H1 (cell line): ENCODE data around the gene CHST11. TPM values are rescaled to one million over a fixed set of nuclear protein-coding genes. Genes with fewer than 3 reads are reported as not detected.

Experiments used
- CTCF ChIA-PET: fragments of 300-600 bp; sonication (Branson Sonifier 250); formaldehyde crosslinking; loops from one replicate; lab custom pipeline; 2021; ENCODE audit not compliant: partially characterized antibody; lab: Charles Lee
- POLR2A ChIA-PET: fragments of 300-600 bp; sonication (Branson Sonifier 250); formaldehyde crosslinking; loops from one replicate; lab custom pipeline; 2021; ENCODE audit warnings: inconsistent platforms; ENCODE audit not compliant: partially characterized antibody; lab: Charles Lee
- DNase-seq, 2 experiments: peaks; one replicate each; pipeline versions ENCODE4 v3.0.0 to v3.0.0-alpha.2; 2010 to 2022; ENCODE audit warnings: low spot score in 2 of 2, low read depth in 1 of 2, mixed read lengths in 1 of 2
- FAIRE-seq: peaks from 2 replicates; lab custom pipeline; 2011; peaks lifted over from hg19 to GRCh38; lab: Jason Lieb, UNC
- H2AFZ ChIP-seq: 2 replicates; pipeline ENCODE4 v1.8.1; 2012; ENCODE audit warnings: low read length, inconsistent platforms
- H2AK5ac ChIP-seq: 2 replicates; pipeline ENCODE4 v1.6.1; 2013; ENCODE audit warnings: low read depth, low read length
- H2BK120ac ChIP-seq: replicated peaks from 2 replicates; pipeline ENCODE3; 2013; ENCODE audit warnings: low read depth, low read length, inconsistent platforms
- H2BK12ac ChIP-seq: 2 replicates; pipeline ENCODE4 v1.6.1; 2013; ENCODE audit warnings: low read depth, low read length
- H2BK15ac ChIP-seq: 2 replicates; pipeline ENCODE4 v1.6.1; 2013; ENCODE audit warnings: low read length
- H2BK20ac ChIP-seq: 2 replicates; pipeline ENCODE4 v1.6.1; 2013; ENCODE audit warnings: low read length
- H2BK5ac ChIP-seq: 2 replicates; pipeline ENCODE4 v1.6.1; 2013; ENCODE audit warnings: low read depth, low read length
- H3K14ac ChIP-seq: 2 replicates; pipeline ENCODE4 v1.6.1; 2013; ENCODE audit warnings: inconsistent platforms; ENCODE audit not compliant: insufficient read length
- H3K18ac ChIP-seq: 2 replicates; pipeline ENCODE4 v1.6.1; 2013; ENCODE audit warnings: low read length; ENCODE audit errors: extremely low read depth
- H3K23ac ChIP-seq: 2 replicates; pipeline ENCODE4 v1.6.1; 2013; ENCODE audit warnings: inconsistent platforms; ENCODE audit not compliant: insufficient read length
- H3K23me2 ChIP-seq: 2 replicates; pipeline ENCODE4 v1.6.1; 2013; ENCODE audit warnings: low read depth, low read length
- H3K27ac ChIP-seq: 2 replicates; pipeline ENCODE4 v1.6.1; 2011; ENCODE audit warnings: low read depth, low read length, inconsistent platforms
- H3K27me3 ChIP-seq, 4 experiments: replicated peaks in 1 of 4; 1 replicate in 1 of 4; 2 replicates in 3 of 4; pipeline versions ENCODE4 v1.6.1 to v1.8.1; 2011 to 2013; ENCODE audit warnings: low read length in 3 of 4, mild to moderate bottlenecking in 3 of 4, inconsistent platforms in 2 of 4, mixed read lengths in 2 of 4, moderate library complexity in 1 of 4; ENCODE audit not compliant: control insufficient read depth in 3 of 4, insufficient read depth in 3 of 4; ENCODE audit errors: extremely low read depth in 1 of 4
- H3K36me3 ChIP-seq, 4 experiments: 2 replicates each; pipeline versions ENCODE4 v1.6.1 to v1.8.1; 2011 to 2013; ENCODE audit warnings: mild to moderate bottlenecking in 4 of 4, low read length in 3 of 4, moderate library complexity in 2 of 4, control low read depth in 1 of 4, inconsistent platforms in 1 of 4; ENCODE audit not compliant: insufficient read depth in 4 of 4, control insufficient read depth in 2 of 4
- H3K4ac ChIP-seq: replicated peaks from 2 replicates; pipeline ENCODE3; 2013; ENCODE audit warnings: low read length, low read depth, mixed read lengths, inconsistent platforms; ENCODE audit not compliant: insufficient read length
- H3K4me1 ChIP-seq, 4 experiments: replicated peaks in 1 of 4; 1 replicate in 1 of 4; 2 replicates in 3 of 4; pipeline versions ENCODE4 v1.6.1 to v1.8.1; 2011 to 2013; ENCODE audit warnings: low read length in 3 of 4, inconsistent platforms in 2 of 4, mixed read lengths in 1 of 4; ENCODE audit not compliant: insufficient read depth in 4 of 4, control insufficient read depth in 3 of 4
- H3K4me2 ChIP-seq, 2 experiments: 2 replicates each; pipeline versions ENCODE4 v1.6.1 to v1.8.1; 2011 to 2013; ENCODE audit warnings: low read depth in 2 of 2, low read length in 2 of 2, control low read depth in 1 of 2, inconsistent platforms in 1 of 2, mild to moderate bottlenecking in 1 of 2; ENCODE audit not compliant: insufficient read depth in 1 of 2
- H3K4me3 ChIP-seq, 4 experiments: fragments of 200-600, 300-600 bp in 1 of 4; sonication (generic), shearing (Covaris generic), sonication (Bioruptor Twin) in 1 of 4; 2 replicates each; pipeline versions ENCODE4 v1.5.1 to v1.8.1; 2011 to 2016; ENCODE audit warnings: low read length in 4 of 4, low read depth in 3 of 4, control low read depth in 2 of 4, inconsistent platforms in 2 of 4, mild to moderate bottlenecking in 2 of 4, mixed read lengths in 1 of 4, moderate library complexity in 1 of 4; ENCODE audit not compliant: insufficient read depth in 2 of 4; ENCODE audit errors: extremely low read depth in 1 of 4
- H3K56ac ChIP-seq: replicated peaks from 2 replicates; pipeline ENCODE3; 2013; ENCODE audit warnings: low read depth, mild to moderate bottlenecking, mixed read lengths, low read length, inconsistent platforms; ENCODE audit not compliant: insufficient read length
- H3K79me1 ChIP-seq: 2 replicates; pipeline ENCODE4 v1.6.1; 2013; ENCODE audit warnings: low read depth, low read length, control low read depth
- H3K79me2 ChIP-seq, 2 experiments: 2 replicates each; pipeline versions ENCODE4 v1.6.1 to v1.8.1; 2012 to 2013; ENCODE audit warnings: low read length in 2 of 2, mild to moderate bottlenecking in 2 of 2, inconsistent platforms in 1 of 2; ENCODE audit not compliant: insufficient read depth in 2 of 2, control insufficient read depth in 1 of 2
- H3K9ac ChIP-seq, 4 experiments: replicated peaks in 1 of 4; 1 replicate in 1 of 4; 2 replicates in 3 of 4; pipeline versions ENCODE4 v1.6.1 to v1.8.1; 2011 to 2013; ENCODE audit warnings: low read depth in 3 of 4, low read length in 3 of 4, control low read depth in 2 of 4, mild to moderate bottlenecking in 2 of 4, moderate library complexity in 2 of 4, inconsistent platforms in 1 of 4; ENCODE audit errors: extremely low read depth in 1 of 4
- H3K9me3 ChIP-seq, 2 experiments: 2 replicates each; pipeline versions ENCODE4 v1.6.1 to v1.8.1; 2012 to 2013; ENCODE audit warnings: mild to moderate bottlenecking in 2 of 2, moderate library complexity in 2 of 2, control low read depth in 1 of 2, inconsistent platforms in 1 of 2, low read depth in 1 of 2, low read length in 1 of 2, mixed read lengths in 1 of 2; ENCODE audit not compliant: insufficient read depth in 2 of 2
- H4K20me1 ChIP-seq, 2 experiments: replicated peaks in 1 of 2; 2 replicates each; pipeline versions ENCODE3 to v1.8.1; 2011 to 2013; ENCODE audit warnings: inconsistent platforms in 2 of 2, low read length in 2 of 2, mild to moderate bottlenecking in 1 of 2; ENCODE audit not compliant: insufficient read depth in 2 of 2, control insufficient read depth in 1 of 2
- H4K5ac ChIP-seq: 2 replicates; pipeline ENCODE4 v1.6.1; 2013; ENCODE audit warnings: low read length, low read depth, mixed read lengths, inconsistent platforms; ENCODE audit not compliant: insufficient read length
- H4K8ac ChIP-seq: 2 replicates; pipeline ENCODE4 v1.8.0; 2013; ENCODE audit warnings: mild to moderate bottlenecking, moderate library complexity, low read length, inconsistent platforms; ENCODE audit not compliant: insufficient read depth; ENCODE audit errors: extremely low read depth
- H4K91ac ChIP-seq: replicated peaks from 2 replicates; pipeline ENCODE3; 2013; ENCODE audit warnings: low read length, mixed read lengths, inconsistent platforms; ENCODE audit not compliant: insufficient read length
- CHD1 ChIP-seq: IDR thresholded peaks from 2 replicates; pipeline ENCODE4 v1.6.1; 2012; ENCODE audit warnings: low read depth, low read length, improper control_type of control experiment
- CHD2 ChIP-seq: IDR thresholded peaks from 2 replicates; pipeline ENCODE4 v1.6.1; 2012; ENCODE audit warnings: low read length, improper control_type of control experiment
- KDM5A ChIP-seq: fragments of 200-600 bp; IDR thresholded peaks from 2 replicates; pipeline ENCODE4 v1.7.1; 2012; ENCODE audit warnings: mild to moderate bottlenecking, low read length, inconsistent platforms, mixed read lengths
- POLR2A ChIP-seq, 2 experiments: IDR thresholded peaks; 1 replicate in 1 of 2; 2 replicates in 1 of 2; pipeline ENCODE4 v1.6.1; 2011; ENCODE audit warnings: low read depth in 2 of 2, low read length in 2 of 2, mild to moderate bottlenecking in 2 of 2; ENCODE audit errors: control extremely low read depth in 1 of 2
- WGBS, 2 experiments: shearing (Covaris generic) in 1 of 2; methylation state at CpG; one replicate each; pipeline versions ENCODE4 v1.1.6 to v1.1.7; 2013 to 2015; ENCODE audit warnings: low lambda C conversion rate in 2 of 2, mixed read lengths in 2 of 2, inconsistent platforms in 1 of 2, low coverage in 1 of 2, missing lambda C conversion rate in 1 of 2; ENCODE audit not compliant: insufficient replicate concordance in 2 of 2, insufficient coverage in 1 of 2, insufficient read length in 1 of 2; ENCODE audit errors: extremely low coverage in 1 of 2, missing lambda C conversion rate in 1 of 2; 5-methylcytosine and 5-hydroxymethylcytosine counted together
- polyA plus RNA-seq, 7 experiments: library from polyadenylated mRNA; depleted of rRNA in 3 of 7; stranded (reverse) in 5 of 7; unstranded in 2 of 7; fragments of >200 nt in 5 of 7; fragments of 200-250 nt in 2 of 7; gene quantifications; 1 replicate in 5 of 7; 2 replicates in 1 of 7; 4 replicates in 1 of 7; pipeline versions ENCODE4 v1.2.1 to v1.2.3, GENCODE V29; 2011 to 2013; ENCODE audit warnings: missing spikeins in 2 of 7, mixed read lengths in 2 of 7
- total RNA-seq: library from RNA; stranded (reverse); fragmentation: NEBNext Ultra II Directional; extraction: Animal tissue kit (Norgen Biotek cat#: 25700); gene quantifications from 2 replicates; pipeline ENCODE4 v1.2.1, GENCODE V29; 2021

The CHST11 gene
- total and polyA plus RNA-seq, 2 of the 8 experiments (the other 6 are each of a cell fraction or from before 2014, with no cell fraction given) = 14.4 to 20.8 TPM

GRCh38 chr12:104785886-104786285 is 329.1 kb downstream of the CHST11 start:
- TF ChIP-seq CHD2 = no peak
- no peak for TF ChIP-seq POLR2A (IDR thresholded peaks at IDR 0.05; ENCODE audit: control extremely low read depth in 1 of 2, low read depth in 2 of 2, low read length in 2 of 2)
- TF ChIP-seq CHD1 = no peak
- no peak for TF ChIP-seq KDM5A
- H2BK120ac ChIP-seq = no peak overlapping the region
- no peak overlapping the region for H2BK12ac ChIP-seq
- ChIA-PET POLR2A (no interaction called here), CTCF (interaction anchor here (1.2 kb wide), 1 partner anchor 24 kb away, joined by 3 read pairs; no protein-coding TSS in a partner anchor)
- no peak for DNase-seq
- no peaks in the 10 kb centered on the region for H3K27me3 ChIP-seq
- H4K5ac ChIP-seq = no peak overlapping the region
- WGBS, 2 experiments = 92% methylated on average over 5 of the region's 5 CpGs; no CpG with 5 or more reads in 1 of the 2 experiments
- peaks cover 2 to 12% (median 7%) of the 10 kb centered on the region in 4 experiments; a peak in 4 of 7 replicates for H3K4me1 ChIP-seq
- no peaks in the 10 kb centered on the region for H4K20me1 ChIP-seq
- no peaks in the 10 kb centered on the region for H3K79me2 ChIP-seq
- no peak overlapping the region for H2BK5ac ChIP-seq
- H2AFZ ChIP-seq = no peak overlapping the region
- H3K23me2 ChIP-seq = no peaks in the 10 kb centered on the region
- no peak overlapping the region for H3K27ac ChIP-seq
- H4K8ac ChIP-seq = no peak overlapping the region
- no peak overlapping the region for H3K4me3 ChIP-seq
- H4K91ac ChIP-seq = no peak overlapping the region
- H3K56ac ChIP-seq = no peak overlapping the region
- H3K4me2 ChIP-seq = no peak overlapping the region
- H3K4ac ChIP-seq = no peak overlapping the region
- H3K23ac ChIP-seq = no peak overlapping the region
- no peaks in the 10 kb centered on the region for H3K36me3 ChIP-seq
- H3K18ac ChIP-seq = no peak overlapping the region
- H3K9me3 ChIP-seq = no peaks in the 10 kb centered on the region
- no peak overlapping the region for H2BK15ac ChIP-seq
- H3K9ac ChIP-seq = no peak overlapping the region
- H2BK20ac ChIP-seq = no peak overlapping the region
- H3K79me1 ChIP-seq = no peaks in the 10 kb centered on the region
- FAIRE-seq = no peak
- no peak overlapping the region for H3K14ac ChIP-seq
- no peak overlapping the region for H2AK5ac ChIP-seq
